PFSK-1 (cell line): ENCODE results near the gene ACO1.

ENCODE experiments used
- FOXP2 ChIP-seq: optimal IDR thresholded peaks from 2 replicates; pipeline ENCODE3; 2011; ENCODE audit warnings: borderline replicate concordance, control low read depth, inconsistent platforms; ENCODE audit not compliant: insufficient read depth; ENCODE audit errors: extremely low read length, extremely low read depth
- POLR2AphosphoS5 ChIP-seq: IDR thresholded peaks from 2 replicates; pipeline ENCODE4 v1.6.1; 2012; ENCODE audit warnings: low read depth, mild to moderate bottlenecking, control low read depth, low read length, moderate library complexity
- REST ChIP-seq, 2 experiments: IDR thresholded peaks; 2 replicates each; pipeline versions ENCODE4 v1.6.1 to v1.8.0; 2011 to 2012; ENCODE audit warnings: low read depth in 2 of 2, low read length in 2 of 2, control low read depth in 1 of 2, inconsistent platforms in 1 of 2, mild to moderate bottlenecking in 1 of 2, moderate library complexity in 1 of 2; ENCODE audit not compliant: insufficient read depth in 1 of 2
- SIN3A ChIP-seq: IDR thresholded peaks from 2 replicates; pipeline ENCODE4 v1.6.1; 2012; ENCODE audit warnings: mild to moderate bottlenecking, low read length, moderate library complexity, borderline replicate concordance; ENCODE audit not compliant: insufficient read depth
- TAF1 ChIP-seq: IDR thresholded peaks from 2 replicates; pipeline ENCODE4 v1.6.1; 2012; ENCODE audit warnings: low read length, control low read depth, borderline replicate concordance; ENCODE audit not compliant: insufficient read depth

- no peak for TF ChIP-seq SIN3A
- no peak for TF ChIP-seq TAF1
- TF ChIP-seq POLR2AphosphoS5: no peak
- no peak for TF ChIP-seq REST (IDR thresholded peaks at IDR 0.05; ENCODE audit: insufficient read depth in 1 of 2, low read depth in 2 of 2, low read length in 2 of 2)
- no peak for TF ChIP-seq FOXP2
Measured at GRCh38 chr9:32403567-32404260, 19.3 kb downstream of the ACO1 start.
